Astrocyte of the spinal cord (primary cell): ENCODE measurements around the gene C1R.
"Not testable (repeated sequence)": the region's sequence is repeated elsewhere in the genome, so short reads cannot be mapped to it uniquely, and the experiment has no call there.

Source experiments
- DNase-seq: peaks from one replicate; pipeline ENCODE4 v3.0.0; 2011; ENCODE audit warnings: low read depth, low spot score
- H3K4me3 ChIP-seq: 2 replicates; pipeline ENCODE4 v1.5.1; 2011; ENCODE audit warnings: low read depth, mild to moderate bottlenecking, low read length, moderate library complexity
- in situ Hi-C: cut with HindIII; loops from 2 replicates; pipeline ENCODE4 v1.10.0; 2017; ENCODE audit warnings: low sequenced_read_pairs
- TF ChIP-seq, protein P1 (sequence below): IDR thresholded peaks from 2 replicates; pipeline ENCODE4 v1.5.1; 2012; ENCODE audit warnings: low read depth, mild to moderate bottlenecking, low read length, inconsistent platforms

C1R gene

DNA sequence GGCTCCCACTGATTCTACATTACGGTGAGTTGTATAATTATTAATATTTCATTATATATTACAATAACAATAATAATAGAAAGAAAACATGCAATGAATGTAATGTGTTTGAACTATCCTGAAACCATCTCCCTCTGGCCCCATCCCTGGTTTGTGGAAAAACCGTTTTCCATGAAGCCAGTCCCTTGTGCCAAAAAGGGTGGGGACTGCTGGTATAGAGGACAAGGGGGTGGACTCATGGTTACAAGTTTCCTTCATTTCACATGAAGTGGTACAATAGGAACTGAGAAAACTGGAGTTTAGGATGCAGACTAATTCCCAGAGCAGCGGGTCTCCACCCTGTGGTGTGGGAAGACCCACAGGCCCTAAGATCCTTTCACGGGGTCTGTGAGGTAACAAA lies 19.8 kb upstream of the C1R start:
- DNase-seq: no peak
- TF ChIP-seq, protein P1, sequence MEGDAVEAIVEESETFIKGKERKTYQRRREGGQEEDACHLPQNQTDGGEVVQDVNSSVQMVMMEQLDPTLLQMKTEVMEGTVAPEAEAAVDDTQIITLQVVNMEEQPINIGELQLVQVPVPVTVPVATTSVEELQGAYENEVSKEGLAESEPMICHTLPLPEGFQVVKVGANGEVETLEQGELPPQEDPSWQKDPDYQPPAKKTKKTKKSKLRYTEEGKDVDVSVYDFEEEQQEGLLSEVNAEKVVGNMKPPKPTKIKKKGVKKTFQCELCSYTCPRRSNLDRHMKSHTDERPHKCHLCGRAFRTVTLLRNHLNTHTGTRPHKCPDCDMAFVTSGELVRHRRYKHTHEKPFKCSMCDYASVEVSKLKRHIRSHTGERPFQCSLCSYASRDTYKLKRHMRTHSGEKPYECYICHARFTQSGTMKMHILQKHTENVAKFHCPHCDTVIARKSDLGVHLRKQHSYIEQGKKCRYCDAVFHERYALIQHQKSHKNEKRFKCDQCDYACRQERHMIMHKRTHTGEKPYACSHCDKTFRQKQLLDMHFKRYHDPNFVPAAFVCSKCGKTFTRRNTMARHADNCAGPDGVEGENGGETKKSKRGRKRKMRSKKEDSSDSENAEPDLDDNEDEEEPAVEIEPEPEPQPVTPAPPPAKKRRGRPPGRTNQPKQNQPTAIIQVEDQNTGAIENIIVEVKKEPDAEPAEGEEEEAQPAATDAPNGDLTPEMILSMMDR: no peak
- H3K4me3 ChIP-seq: no peak overlapping the region
- in situ Hi-C loops: no loop called here

DNA sequence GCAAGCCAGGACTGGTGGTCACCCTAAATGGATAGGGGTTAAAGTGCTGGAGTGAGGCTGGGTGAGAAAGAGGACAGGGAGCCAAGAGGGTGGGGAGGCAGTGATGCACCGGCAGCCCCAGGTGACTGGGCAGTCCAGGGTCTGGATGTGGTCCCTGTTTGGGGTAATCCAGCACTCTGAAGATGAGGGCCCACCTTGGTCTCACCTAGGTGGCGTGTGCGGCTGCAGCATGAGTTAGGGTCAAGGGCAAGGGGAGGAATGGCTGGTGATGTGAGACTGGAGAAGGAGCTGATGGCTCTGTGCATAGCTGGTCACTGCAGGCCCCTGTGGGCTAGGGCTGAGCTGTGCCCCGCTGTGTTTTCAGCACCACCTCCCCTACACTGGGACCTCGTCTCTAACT lies 18.4 kb upstream of the C1R start:
- DNase-seq: no peak
- H3K4me3 ChIP-seq: no peak overlapping the region
- in situ Hi-C loops: no loop called here
- TF ChIP-seq, protein P1: no peak

DNA sequence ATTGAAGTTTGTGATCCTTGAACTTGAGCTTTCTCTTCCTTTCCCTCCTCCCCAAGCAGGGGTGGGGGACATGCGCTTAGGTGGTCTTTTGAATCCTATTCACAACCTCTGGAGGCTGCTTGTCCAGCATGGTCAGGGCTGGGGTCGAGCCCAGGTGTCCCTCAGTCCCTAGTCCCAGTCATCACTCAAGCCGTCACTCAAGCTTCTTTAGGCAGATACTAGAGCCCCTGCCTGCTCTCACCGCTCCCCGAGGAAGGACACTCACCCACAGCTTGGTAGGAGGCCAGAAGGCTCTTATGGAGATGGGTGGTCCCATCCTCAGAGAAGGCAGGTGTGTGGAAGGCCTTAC lies 17.3 kb upstream of the C1R start:
- in situ Hi-C loops: no loop called here
- no peak overlapping the region for H3K4me3 ChIP-seq
- no peak for DNase-seq
- TF ChIP-seq, protein P1: no peak

DNA sequence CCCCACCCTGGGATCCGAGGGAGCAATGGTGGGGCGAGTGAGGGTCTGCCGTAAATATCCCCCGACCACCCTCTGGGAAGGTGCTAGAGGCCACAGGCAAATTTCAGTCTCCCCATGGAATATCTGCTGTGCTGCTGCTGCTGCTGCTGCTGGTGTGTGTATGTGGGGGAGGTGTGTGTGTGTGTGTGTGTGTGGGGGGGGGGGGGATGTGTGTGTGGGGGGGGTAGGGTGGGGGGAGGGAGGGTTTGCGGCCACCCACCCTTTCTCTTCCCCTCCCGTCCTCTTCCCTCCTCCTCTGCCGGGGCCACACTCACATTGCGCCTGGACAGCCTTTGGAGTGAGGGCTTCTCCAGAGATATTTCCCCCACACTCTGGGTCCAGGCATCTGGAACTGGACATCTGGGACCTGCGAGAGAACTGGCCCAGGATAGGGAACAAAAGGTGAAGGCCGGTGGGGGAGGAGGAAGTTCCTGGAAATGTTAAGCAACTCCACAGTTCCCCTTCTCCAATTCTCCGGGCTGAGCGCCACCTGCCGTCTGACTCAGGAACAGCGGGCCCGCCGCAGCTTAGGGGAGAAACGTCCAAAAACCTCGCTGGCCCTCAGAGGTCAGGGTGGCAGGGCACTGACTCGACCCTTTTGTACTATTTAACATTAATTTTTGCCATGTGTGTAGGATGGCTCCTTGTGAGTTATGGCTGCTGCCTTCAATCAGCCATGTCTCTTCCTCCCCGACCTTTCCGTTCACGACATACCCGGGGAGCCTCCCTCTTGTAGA lies 16.7 kb upstream of the C1R start, which contains the start of gene C1RL:
Gene C1RL (minus strand): TSS at position 419 of the 776 bp plus-strand sequence. CDS start 34 bp downstream, at position 385.
- in situ Hi-C loops: no loop called here
- DNase-seq: peak; percentile 82
- H3K4me3 ChIP-seq: peak within 1 kb of the TSS; percentile 67
- TF ChIP-seq, protein P1: peak; percentile 98

DNA sequence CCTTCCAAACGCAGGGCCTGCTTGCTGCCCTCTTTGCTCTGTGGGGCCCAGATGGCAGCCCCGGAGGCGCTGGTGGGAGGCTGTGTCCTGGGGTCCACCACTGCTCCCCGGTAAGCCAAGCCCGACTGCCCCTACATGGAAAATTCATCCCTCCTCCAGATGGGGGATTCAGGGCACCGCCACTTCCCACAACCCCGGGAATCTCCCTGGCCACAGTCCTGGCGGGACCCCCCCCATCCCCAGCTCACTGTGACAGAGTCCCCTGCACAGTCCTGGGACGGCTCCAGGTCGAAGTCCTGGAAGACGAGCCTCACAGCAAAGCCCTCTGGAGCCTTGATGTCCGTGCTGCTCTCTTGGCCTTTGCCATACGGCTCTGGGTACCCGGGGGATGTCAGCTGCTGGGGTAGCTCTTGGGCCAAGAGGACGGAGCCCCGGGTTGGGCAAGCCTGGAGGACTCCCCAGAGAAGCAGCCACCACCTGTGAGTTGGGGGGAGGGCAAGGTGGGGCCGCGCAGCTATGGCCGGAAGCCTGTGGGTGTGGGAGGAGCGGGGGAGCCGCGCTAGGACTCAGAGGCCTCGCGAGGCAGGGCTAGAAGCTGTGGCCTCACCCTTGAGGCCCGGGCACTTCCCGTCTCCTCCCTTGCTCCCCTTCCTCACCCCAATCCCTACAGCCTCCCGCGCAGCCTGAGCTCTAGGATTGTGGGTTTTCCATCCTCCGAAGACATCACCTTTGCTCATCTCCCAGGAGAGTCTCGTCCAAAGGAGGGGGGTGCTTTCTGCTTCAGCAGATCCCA lies 16.0 kb upstream of the C1R start:
- TF ChIP-seq, protein P1: no peak
- in situ Hi-C loops: no loop called here
- H3K4me3 ChIP-seq: peak overlapping the region; percentile 67
- DNase-seq: peak; percentile 56

DNA sequence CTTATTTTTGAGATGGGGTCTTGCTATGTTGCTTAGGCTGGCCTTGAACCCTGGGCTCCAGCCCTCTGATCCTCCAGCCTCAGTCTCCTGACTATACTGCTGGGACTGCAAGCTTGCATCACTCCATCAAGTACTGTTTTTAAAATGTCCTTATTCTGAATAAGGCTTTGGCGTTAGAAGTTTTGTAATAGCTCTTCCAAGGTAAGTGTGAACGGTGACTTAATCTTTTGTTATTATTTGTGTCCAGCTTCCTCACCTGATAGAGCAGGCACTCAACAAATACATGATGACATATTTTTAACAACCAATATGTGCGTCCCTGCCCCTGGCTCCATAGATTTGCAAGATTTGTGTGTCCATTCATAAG lies 15.4 kb upstream of the C1R start:
- TF ChIP-seq, protein P1: no peak
- H3K4me3 ChIP-seq: peak overlapping the region; percentile 67
- DNase-seq: no peak
- in situ Hi-C loops: no loop called here

DNA sequence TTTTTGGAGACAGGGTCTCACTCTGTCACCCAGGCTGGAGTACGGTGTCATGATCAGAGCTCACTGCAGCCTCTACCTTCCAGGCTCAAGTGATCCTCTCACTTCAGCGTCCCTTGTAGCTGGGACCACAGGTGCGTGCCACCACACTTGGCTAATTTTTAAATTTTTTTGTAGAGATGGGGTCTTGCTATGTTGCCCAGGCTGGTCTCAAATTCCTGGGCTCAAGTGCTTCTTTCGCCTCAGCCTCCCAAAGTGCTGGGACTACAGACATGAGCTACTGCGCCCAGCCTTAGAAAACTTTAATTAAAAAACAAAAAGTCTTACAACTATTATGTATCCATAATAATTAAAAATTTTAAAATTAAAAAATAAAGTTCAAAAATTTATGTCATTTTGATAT lies 14.9 kb upstream of the C1R start:
- H3K4me3 ChIP-seq, in situ Hi-C loops, DNase-seq: not testable (repeated sequence)
